HG02610 (cell line): ENCODE measurements around the gene GMDS.

Experiments used
- ATAC-seq: cut with Tn5 transposase; IDR thresholded peaks from one replicate; pipeline ENCODE4 v1.9.1; 2021; ENCODE audit warnings: mild to moderate bottlenecking, moderate library complexity; ENCODE audit not compliant: unreplicated experiment

The GMDS gene

GRCh38 chr6:1789092-1789491 lies 456.3 kb downstream of the GMDS start:
- no peak for ATAC-seq

GRCh38 chr6:1787894-1788293 lies 457.5 kb downstream of the GMDS start:
- no peak for ATAC-seq

DNA sequence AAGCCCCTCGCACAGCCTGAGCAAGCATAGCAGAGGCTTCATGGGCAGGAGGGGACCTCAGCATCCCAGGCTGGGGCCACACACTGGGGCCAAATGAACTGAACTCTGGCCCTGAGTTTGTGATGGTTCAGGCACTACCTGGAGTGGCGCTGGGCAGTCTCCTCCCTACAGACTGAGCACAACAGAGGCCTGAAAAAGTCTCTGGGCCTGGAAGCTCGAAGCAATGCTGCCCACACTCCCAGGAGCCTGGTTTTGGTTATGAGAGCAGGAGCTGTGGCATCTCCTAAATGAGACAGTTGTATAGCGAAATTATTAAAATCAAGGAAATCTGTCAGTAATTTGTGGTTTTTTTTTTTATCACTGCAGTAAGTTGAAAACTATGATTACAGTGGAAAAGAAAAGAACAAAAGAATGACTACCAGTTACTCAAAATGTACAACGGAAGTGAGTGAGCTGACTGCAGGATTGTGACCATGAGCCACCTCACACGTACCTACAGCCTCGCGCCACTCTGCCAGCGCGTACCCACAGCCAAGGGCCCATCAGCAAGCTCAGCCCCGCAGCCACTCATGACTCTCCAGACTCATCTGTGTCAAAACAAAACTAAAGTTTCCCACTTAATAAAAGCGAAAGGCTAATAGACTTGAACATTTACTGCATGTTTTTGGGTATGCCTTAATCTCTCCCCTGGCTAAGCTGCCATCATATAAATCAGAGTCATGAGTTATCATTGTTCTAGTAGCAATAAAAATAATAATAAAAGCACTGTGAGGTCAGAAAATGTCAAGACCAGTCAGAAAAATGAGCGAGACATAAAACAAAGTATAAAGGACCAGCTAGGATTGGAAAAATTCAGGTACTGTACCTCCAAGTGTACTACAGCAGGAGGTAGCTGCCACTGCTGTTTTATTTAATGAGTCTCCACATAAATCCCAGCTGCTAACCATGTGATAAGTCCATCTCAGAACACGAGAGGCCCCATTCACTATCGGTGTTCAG lies 458.7 kb downstream of the GMDS start:
- no peak for ATAC-seq

GRCh38 chr6:1784422-1784884 lies 461.0 kb downstream of the GMDS start:
- ATAC-seq: no peak

DNA sequence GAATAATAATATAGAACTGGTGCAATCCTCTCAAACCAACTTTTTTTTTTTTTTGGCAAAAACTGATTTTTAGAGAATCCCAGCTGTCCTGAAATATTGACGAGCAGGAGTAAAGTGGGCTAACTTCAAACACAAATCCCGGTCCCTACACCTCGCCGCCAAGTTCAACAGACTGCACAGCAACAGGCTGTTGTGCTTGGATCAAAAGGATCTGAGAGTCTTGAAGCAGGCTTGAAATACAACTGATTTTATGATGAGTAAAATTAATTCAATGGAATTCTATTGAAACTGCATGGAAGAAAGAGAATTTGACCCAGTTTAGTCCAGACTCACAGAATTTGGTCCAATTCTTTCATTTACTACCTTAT lies 463.6 kb downstream of the GMDS start:
- ATAC-seq: no peak

DNA sequence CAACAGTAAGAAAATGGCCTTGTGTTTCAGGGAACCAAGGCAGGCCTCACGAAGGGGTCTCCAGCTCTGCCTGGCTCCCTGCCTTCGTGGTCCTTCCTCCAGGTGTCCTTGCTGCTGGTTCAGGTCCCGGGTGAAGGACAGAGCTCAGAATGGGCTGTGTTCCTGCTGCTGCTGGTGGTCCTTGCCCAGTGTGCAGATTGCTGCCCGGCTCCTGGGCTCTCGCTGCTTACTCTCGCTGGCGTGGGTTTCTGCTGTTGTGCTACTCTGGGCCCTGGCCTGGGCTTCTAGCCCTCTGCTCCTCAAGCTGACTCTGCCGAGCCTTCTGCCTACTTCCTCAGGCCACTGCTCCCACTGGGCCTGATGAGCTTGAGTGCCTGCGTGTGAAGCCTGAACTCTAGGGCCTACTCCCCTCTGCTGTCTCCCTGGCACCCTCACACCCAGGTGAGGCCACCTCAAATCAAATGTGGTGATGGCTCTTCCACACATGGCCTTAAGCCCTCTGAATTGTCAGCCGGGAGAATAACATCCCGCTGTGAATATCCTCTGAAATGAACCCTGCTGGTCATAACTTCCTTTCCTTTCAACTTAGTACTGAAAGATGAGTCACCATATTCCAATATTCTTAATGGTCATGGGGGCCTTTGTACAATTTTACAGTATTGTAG lies 464.1 kb downstream of the GMDS start:
- no peak for ATAC-seq

DNA sequence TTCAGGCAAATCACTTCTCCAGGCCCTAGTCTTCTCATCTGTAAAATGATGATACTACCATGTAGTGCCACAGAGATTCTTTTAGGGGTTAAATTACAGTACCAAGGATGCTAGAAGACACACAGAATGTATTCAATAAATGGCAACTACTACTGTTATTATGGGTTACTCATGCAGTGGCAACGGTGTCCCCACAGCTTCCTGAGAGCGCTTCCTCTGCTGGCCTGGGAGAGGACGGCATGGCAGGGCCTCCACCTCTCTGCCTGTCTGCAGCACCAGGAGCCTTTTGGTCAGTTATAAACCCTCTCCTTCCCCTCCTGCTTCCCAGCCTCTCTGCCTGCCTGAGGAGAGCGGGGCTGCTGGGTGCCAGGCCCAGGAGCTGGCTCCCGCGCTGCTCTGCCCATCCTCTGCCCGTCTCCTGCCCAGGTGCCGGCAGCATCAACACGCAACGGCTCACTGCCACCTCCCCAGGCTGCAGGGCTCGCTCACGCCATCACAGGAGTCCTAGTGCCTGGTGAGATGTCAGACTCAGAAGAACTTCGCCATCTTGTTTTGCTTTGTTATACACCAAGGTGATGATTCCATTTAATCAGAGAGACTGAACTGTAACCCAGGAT lies 465.0 kb downstream of the GMDS start:
- no peak for ATAC-seq

- ATAC-seq: no peak
Observed at GRCh38 chr6:1778686-1779235, 466.6 kb downstream of the GMDS start.

DNA sequence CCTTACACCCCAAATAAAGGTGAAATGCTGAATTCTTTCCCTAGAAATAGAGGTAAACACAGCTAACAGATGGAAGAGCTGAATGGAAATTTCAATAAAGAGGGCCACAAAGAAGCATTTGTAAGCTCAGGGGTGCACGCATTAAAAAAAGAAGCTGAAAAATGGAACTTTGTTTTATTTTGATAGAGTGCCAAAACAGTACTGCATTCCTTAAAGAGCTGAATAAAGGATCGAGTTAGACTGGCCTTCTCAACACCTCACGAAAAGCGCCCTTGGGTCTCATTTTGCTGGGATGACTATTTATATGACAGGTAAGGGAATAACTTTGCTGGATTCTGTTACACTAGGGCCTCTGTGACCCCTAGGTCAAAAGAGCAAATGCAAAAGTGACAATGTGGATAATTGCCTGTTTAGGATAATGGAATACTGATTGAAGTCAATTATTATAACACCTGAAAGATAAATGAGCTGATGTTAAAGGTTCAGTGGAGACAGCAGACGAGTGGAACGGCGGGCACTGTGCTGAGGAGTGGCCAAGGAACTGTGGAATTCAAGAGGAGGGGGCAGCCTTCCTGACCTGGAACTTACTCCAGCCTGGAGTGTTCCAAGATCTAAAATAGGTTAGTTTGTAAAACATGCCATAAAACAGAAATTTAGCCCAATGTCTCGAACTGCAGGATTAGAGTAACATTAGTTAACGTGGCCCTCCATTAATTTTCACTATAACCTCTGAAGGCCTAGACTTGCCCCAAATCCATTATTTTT lies 467.3 kb downstream of the GMDS start:
- ATAC-seq: no peak

DNA sequence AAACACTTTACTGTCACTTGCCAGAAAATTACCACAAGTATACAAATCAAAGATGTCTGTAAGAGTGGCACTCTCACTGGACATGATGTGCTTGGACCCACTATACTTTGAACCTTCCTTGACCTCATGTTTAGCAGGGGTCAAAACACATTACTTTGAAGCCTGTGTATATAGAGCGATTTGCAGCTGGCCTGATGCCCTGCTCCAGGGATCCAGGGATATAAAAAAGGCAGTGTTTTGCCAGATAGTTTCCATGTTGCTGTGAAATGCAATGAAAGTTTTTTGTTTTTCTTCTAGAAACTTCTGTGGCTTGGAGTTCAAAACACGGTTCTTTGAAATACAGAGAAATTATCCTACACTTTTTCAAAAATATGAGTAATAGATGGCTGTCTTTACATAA lies 470.0 kb downstream of the GMDS start:
- no peak for ATAC-seq

GRCh38 chr6:1774226-1774915 lies 471.0 kb downstream of the GMDS start:
- ATAC-seq: no peak

DNA sequence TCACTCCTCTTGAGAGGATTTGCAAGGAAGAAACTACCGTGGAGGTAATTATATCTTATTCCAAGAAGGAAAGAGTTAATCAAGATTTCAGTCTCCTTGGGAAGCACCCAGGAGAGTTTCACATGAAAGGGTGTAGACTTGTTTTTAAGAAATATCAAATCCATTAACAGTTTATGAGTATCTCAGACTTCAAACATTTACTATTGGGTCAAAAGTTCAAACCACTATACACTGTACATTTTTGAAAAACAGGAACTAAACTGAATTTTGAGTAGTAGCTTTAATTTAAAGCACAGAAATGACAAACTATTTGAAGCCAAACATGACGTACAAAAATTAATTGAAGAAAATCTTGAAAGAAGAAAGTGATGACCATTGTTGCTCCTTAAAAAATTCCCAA lies 471.7 kb downstream of the GMDS start:
- ATAC-seq: no peak

DNA sequence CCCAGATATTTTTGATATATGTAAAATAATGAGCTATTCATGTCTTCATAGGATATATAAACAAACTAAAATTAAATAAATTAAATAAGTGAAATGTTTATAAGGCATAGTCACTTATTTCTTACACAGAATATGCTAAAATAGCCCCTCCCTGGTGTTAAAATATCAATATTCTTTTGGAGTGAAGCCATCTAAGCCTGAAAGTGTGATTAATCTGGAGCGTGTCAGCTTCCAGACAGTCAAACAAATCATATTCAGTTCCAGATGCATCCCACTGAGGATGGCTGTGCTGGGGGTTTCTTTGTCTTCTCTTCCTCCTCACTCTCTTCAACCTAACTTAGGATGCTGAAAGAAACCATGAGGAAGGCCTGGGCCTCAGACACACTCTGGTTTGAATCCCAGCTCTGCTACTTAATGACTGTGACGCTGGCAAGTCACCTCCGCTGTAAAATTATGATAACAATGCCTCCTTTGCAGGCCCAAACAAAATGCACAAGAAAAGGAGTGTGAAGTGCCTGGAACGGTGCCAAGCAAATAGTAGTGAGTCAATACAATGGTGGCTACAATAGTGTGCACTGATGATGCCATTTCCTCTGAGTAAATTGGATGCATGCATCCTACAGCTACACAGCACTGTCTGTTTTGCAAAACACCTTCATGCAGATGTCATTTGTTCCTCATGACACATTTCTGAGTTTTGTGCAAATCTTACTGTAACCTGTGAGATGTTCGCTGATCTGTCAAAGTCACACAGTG lies 474.3 kb downstream of the GMDS start:
- ATAC-seq: no peak

DNA sequence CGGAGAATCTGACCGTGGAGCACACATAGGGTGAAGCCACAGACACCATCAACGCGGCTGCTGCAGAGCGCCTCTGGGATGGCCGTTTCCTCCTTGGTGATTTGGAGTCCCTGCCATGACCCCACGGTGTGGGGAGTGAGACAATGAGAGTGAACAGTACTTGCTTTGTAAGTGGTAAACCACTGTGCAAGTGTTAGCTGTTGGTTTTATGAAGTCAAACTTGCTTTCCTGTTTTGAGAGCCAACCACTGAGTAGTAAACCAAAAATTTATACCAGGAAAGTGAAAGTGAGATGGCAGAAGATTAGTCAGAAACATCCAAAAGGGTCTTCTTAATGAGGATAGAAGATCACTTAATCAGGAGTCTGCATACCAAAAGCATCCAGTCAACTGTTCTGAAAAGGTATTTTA lies 475.0 kb downstream of the GMDS start:
- ATAC-seq: peak; percentile 84

- no peak for ATAC-seq
Observed at GRCh38 chr6:1767481-1768246, 477.7 kb downstream of the GMDS start.

GRCh38 chr6:1766654-1767053 lies 478.8 kb downstream of the GMDS start:
- no peak for ATAC-seq

DNA sequence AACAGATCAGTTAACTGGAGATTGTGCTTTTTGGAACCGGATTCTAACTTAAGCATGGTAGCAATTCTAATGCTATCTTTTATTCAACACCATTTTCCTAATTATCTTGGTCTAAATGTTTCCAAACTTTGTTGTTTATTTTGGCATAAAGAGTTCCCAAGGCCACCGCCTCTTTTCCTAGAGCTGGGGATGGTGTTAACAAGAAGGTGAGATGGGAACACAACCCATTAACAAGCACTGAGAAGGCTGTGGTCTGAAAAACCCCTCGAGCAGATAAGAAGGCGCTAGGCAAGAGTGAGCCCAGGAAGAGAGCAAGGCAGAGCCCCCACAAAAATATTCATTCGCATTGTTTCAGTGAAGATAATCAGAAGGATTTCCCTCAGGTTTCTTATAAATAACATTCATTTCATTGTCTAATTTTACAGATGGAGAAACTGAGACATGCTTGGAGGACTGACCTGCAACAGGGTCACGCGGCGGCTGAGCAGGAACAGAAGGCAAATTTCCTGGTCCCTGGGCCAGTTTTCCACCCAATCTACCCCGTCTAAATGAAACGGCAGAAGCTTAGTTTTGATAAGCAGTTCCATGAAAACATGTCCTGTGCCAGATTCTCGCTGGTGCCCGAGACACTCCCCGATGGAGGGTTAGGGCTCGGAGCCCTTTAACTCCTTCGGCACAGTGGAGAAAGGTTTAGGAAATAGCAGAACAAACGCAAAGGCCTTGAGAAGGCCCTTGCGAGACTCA lies 480.1 kb downstream of the GMDS start:
- ATAC-seq: no peak
